Type B pancreatic cell (in vitro differentiated cells): Measurements from ENCODE around the gene GNAO1. TPM values are rescaled to one million over a fixed set of nuclear protein-coding genes. Genes with fewer than 3 reads are reported as not detected.
"Not testable (repeated sequence)": the region's sequence is repeated elsewhere in the genome, so short reads cannot be mapped to it uniquely, and the experiment has no call there.

Experiments
- DNase-seq: peaks from one replicate; pipeline ENCODE4 v3.0.0; 2021; ENCODE audit warnings: mixed read lengths; ENCODE audit not compliant: unreplicated experiment; ENCODE audit errors: extremely low spot score
- H3K27ac Mint-ChIP-seq: 2 replicates; pipeline ENCODE4 v1.8.0; 2021; ENCODE audit warnings: mild to moderate bottlenecking, mixed read lengths
- H3K27me3 Mint-ChIP-seq: 2 replicates; pipeline ENCODE4 v1.8.0; 2021; ENCODE audit warnings: mixed read lengths
- H3K36me3 Mint-ChIP-seq: 2 replicates; pipeline ENCODE4 v1.8.0; 2021; ENCODE audit warnings: mixed read lengths
- H3K4me1 Mint-ChIP-seq: one replicate; pipeline ENCODE4 v1.8.0; 2021; ENCODE audit warnings: mixed read lengths; ENCODE audit not compliant: unreplicated experiment
- H3K4me3 Mint-ChIP-seq: 2 replicates; pipeline ENCODE4 v1.8.0; 2021; ENCODE audit warnings: mild to moderate bottlenecking, mixed read lengths
- H3K9me3 Mint-ChIP-seq: 2 replicates; pipeline ENCODE4 v1.8.0; 2021; ENCODE audit warnings: mixed read lengths
- CTCF ChIP-seq: fragments of 200-600 bp; sonication (generic); conservative IDR thresholded peaks from 2 replicates; pipeline ENCODE4 v1.5.0; 2021; ENCODE audit warnings: antibody characterized with exemption, mild to moderate bottlenecking
- total RNA-seq: library from RNA; stranded (reverse); gene quantifications from 2 replicates; pipeline ENCODE4 v1.2.1, GENCODE V29; 2021; ENCODE audit warnings: low replicate concordance

The GNAO1 gene
- total RNA-seq, 1 donor from 2014 or later = 13.2 TPM

- H3K4me3 Mint-ChIP-seq = peak overlapping the region; percentile 7
- peaks cover 69% of the 10 kb centered on the region for H3K36me3 Mint-ChIP-seq
- peaks cover 5% of the 10 kb centered on the region for H3K9me3 Mint-ChIP-seq
- no peaks in the 10 kb centered on the region for H3K27me3 Mint-ChIP-seq
- H3K27ac Mint-ChIP-seq = peak overlapping the region; percentile 19
- H3K4me1 Mint-ChIP-seq = peaks cover 10% of the 10 kb centered on the region
- no peak for DNase-seq
- TF ChIP-seq CTCF = no peak
These were observed 191.6 kb downstream of the GNAO1 start for GRCh38 chr16:56382901-56383355.

GRCh38 chr16:56384074-56384721 is 192.9 kb downstream of the GNAO1 start:
- H3K9me3 Mint-ChIP-seq = peaks cover 5% of the 10 kb centered on the region
- no peak overlapping the region for H3K27ac Mint-ChIP-seq
- no peak for TF ChIP-seq CTCF
- H3K27me3 Mint-ChIP-seq = no peaks in the 10 kb centered on the region
- peaks cover 60% of the 10 kb centered on the region for H3K36me3 Mint-ChIP-seq
- peaks cover 10% of the 10 kb centered on the region for H3K4me1 Mint-ChIP-seq
- no peak overlapping the region for H3K4me3 Mint-ChIP-seq
- no peak for DNase-seq

- no peak for DNase-seq
- no peak overlapping the region for H3K27ac Mint-ChIP-seq
- H3K36me3 Mint-ChIP-seq = peaks cover 57% of the 10 kb centered on the region
- H3K4me3 Mint-ChIP-seq = no peak overlapping the region
- peaks cover 10% of the 10 kb centered on the region for H3K4me1 Mint-ChIP-seq
- no peaks in the 10 kb centered on the region for H3K9me3 Mint-ChIP-seq
- H3K27me3 Mint-ChIP-seq = no peaks in the 10 kb centered on the region
- TF ChIP-seq CTCF = no peak
These were observed 196.1 kb downstream of the GNAO1 start for GRCh38 chr16:56387396-56387795.

- Mint-ChIP-seq H3K4me1 (peaks cover 5% of the 10 kb centered on the region), H3K27me3 (no peaks in the 10 kb centered on the region), H3K9me3 (no peaks in the 10 kb centered on the region), H3K36me3 (peaks cover 55% of the 10 kb centered on the region), H3K27ac (no peak overlapping the region), H3K4me3 (no peak overlapping the region)
- no peak for DNase-seq
- TF ChIP-seq CTCF = no peak
These were observed 196.9 kb downstream of the GNAO1 start for GRCh38 chr16:56388209-56388608.

- no peak for TF ChIP-seq CTCF
- DNase-seq = no peak
- no peaks in the 10 kb centered on the region for H3K9me3 Mint-ChIP-seq
- no peaks in the 10 kb centered on the region for H3K4me1 Mint-ChIP-seq
- H3K36me3 Mint-ChIP-seq = peaks cover 49% of the 10 kb centered on the region
- no peak overlapping the region for H3K27ac Mint-ChIP-seq
- H3K4me3 Mint-ChIP-seq = no peak overlapping the region
- H3K27me3 Mint-ChIP-seq = no peaks in the 10 kb centered on the region
These were observed 198.3 kb downstream of the GNAO1 start for GRCh38 chr16:56389554-56389953.

- H3K36me3 Mint-ChIP-seq = peaks cover 41% of the 10 kb centered on the region
These were observed 205.4 kb downstream of the GNAO1 start for GRCh38 chr16:56396724-56397123.

More at GRCh38 chr16:56396724-56397123, 205.4 kb downstream of the GNAO1 start:
- not testable (repeated sequence) for H3K27me3 Mint-ChIP-seq, H3K27ac Mint-ChIP-seq, H3K4me1 Mint-ChIP-seq, DNase-seq, H3K9me3 Mint-ChIP-seq, H3K4me3 Mint-ChIP-seq
